Activated naive CD4-positive, alpha-beta T cell treated with anti-CD3 and anti-CD28 coated beads, Interleukin-2, amount 50 U/mL, for 72 hours (primary cell): ENCODE results near the gene CACNG5. TPM values are rescaled to one million over a fixed set of nuclear protein-coding genes. Genes with fewer than 3 reads are reported as not detected.
"Not testable (repeated sequence)": the region's sequence is repeated elsewhere in the genome, so short reads cannot be mapped to it uniquely, and the experiment has no call there.

Source experiments
- ATAC-seq, 2 donors: fragments of 150-1000 bp; cut with Tn5 transposase; 2 replicates each; pipeline ENCODE4 v1.10.0; 2021; ENCODE audit warnings: mild to moderate bottlenecking in 2 of 2, moderate library complexity in 2 of 2
- DNase-seq, 2 donors: peaks; one replicate each; pipeline ENCODE4 v3.0.0; 2021 to 2022; ENCODE audit warnings: low spot score in 2 of 2
- H3K27ac Mint-ChIP-seq, 2 donors: one replicate each; pipeline ENCODE4 v1.8.0; 2022; ENCODE audit warnings: mild to moderate bottlenecking in 2 of 2, mixed read lengths in 2 of 2
- H3K36me3 Mint-ChIP-seq, 2 donors: one replicate each; pipeline ENCODE4 v1.8.0; 2022; ENCODE audit warnings: mixed read lengths in 2 of 2
- H3K9me3 Mint-ChIP-seq, 2 donors: one replicate each; pipeline ENCODE4 v1.8.0; 2022; ENCODE audit warnings: mixed read lengths in 2 of 2
- total RNA-seq, 2 donors: library from RNA; stranded (reverse); gene quantifications; one replicate each; pipeline ENCODE4 v1.2.3, GENCODE V29; 2022

Gene CACNG5
- total RNA-seq, 2 donors from 2014 or later = not detected

- H3K9me3 Mint-ChIP-seq = peaks cover 4 to 10% of the 10 kb centered on the region in 2 donors
Observed at GRCh38 chr17:66860204-66860603, 25.3 kb downstream of the CACNG5 start.

DNA sequence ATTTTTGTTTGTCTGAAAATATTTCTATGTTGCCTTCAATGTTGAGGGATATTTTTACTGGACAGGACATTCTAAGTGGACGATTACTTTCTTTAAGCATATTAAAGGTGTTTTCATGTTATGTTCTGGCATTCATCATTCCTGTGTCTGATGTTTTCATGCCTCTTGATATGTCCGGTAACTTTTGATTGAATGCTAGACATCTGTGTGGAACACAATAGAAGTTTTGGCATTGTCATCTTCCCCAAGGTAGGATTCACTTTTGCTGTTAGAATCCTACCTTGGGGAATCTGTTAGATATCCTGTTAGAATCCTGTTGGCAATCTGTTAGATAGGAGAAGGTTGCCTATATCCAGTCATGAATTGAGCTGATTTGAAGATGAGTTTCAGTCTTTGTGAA lies 28.9 kb downstream of the CACNG5 start:
- Mint-ChIP-seq H3K36me3 (peaks cover 0 to 13% of the 10 kb centered on the region in 2 donors), H3K9me3 (peaks cover 4 to 13% of the 10 kb centered on the region in 2 donors), H3K27ac (no peak overlapping the region)
- DNase-seq (no peak), ATAC-seq (no peak)

More at GRCh38 chr17:66860204-66860603, 25.3 kb downstream of the CACNG5 start:
- peaks cover 0 to 5% of the 10 kb centered on the region in 2 donors for H3K36me3 Mint-ChIP-seq
- DNase-seq (no peak), ATAC-seq (peak in 1 of 2 donors; percentile 76)
- no peak overlapping the region for H3K27ac Mint-ChIP-seq

DNA sequence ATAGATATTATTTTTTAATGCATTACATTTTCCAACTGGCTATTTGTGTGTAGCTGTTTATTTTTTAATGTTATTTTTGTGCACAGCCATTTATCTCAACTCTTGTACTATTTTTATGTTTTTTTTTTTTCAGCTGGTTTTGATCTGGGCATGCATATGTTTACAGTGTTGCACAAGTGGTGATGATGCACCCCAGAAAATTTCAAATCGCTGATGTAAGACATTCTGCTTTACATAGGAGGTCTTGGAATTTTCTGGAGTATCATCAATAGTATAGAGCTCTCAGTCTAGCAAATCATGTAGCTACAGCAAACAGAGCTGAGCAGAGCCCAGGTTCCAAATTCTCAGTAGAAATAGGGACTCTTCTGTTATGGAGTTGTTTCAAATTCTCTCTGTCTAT lies 30.2 kb downstream of the CACNG5 start:
- DNase-seq (no peak), ATAC-seq (no peak)
- H3K9me3 Mint-ChIP-seq = peaks cover 4 to 13% of the 10 kb centered on the region in 2 donors
- peaks cover 0 to 13% of the 10 kb centered on the region in 2 donors for H3K36me3 Mint-ChIP-seq
- H3K27ac Mint-ChIP-seq = no peak overlapping the region

- H3K9me3 Mint-ChIP-seq = peaks cover 3% of the 10 kb centered on the region in 2 donors
- H3K36me3 Mint-ChIP-seq = peaks cover 4 to 5% of the 10 kb centered on the region in 2 donors
- no peak overlapping the region for H3K27ac Mint-ChIP-seq
- ATAC-seq = no peak
- no peak for DNase-seq
Observed at GRCh38 chr17:66873962-66874361, 39.0 kb downstream of the CACNG5 start.

DNA sequence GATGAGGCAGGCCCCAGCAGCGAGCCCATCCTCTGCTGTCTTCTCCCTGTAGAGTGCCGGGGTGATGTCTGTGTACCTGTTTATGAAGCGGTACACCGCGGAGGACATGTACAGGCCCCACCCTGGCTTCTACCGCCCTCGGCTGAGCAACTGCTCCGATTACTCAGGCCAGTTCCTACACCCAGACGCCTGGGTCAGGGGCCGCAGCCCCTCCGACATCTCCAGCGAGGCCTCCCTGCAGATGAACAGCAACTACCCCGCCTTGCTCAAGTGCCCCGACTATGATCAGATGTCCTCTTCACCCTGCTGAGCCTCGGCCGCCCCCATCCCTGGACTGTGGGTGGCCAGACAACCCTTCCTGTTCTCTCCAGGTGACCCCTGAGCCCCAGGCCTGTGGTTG lies 50.0 kb downstream of the CACNG5 start:
- no peak for ATAC-seq

DNA sequence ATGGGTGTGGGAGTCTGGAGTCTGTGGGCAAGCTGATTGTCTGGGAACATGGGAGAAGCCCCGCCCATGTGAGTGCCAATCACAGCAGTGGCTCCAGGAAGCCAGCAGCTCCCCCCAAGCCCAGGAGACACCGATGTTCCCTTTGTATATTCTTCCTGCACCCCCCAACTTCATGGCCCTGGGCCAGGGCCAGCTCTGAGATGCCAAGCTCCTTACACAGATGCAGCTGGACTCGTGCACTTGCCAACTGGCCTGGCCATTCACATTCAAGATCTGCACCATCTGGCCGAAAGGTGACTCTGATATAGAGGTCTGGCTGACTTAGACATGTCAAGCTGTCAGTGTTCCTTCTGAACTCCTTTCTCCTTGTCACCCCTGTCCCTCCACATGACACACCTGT lies 50.5 kb downstream of the CACNG5 start:
- ATAC-seq (no peak), DNase-seq (no peak)

More for the DNA sequence above, 50.0 kb downstream of the CACNG5 start:
- H3K9me3 Mint-ChIP-seq = peaks cover 12% of the 10 kb centered on the region in 2 donors
- H3K27ac Mint-ChIP-seq = no peak overlapping the region
- no peak for DNase-seq
- H3K36me3 Mint-ChIP-seq = peaks cover 0 to under 1% of the 10 kb centered on the region in 2 donors

DNA sequence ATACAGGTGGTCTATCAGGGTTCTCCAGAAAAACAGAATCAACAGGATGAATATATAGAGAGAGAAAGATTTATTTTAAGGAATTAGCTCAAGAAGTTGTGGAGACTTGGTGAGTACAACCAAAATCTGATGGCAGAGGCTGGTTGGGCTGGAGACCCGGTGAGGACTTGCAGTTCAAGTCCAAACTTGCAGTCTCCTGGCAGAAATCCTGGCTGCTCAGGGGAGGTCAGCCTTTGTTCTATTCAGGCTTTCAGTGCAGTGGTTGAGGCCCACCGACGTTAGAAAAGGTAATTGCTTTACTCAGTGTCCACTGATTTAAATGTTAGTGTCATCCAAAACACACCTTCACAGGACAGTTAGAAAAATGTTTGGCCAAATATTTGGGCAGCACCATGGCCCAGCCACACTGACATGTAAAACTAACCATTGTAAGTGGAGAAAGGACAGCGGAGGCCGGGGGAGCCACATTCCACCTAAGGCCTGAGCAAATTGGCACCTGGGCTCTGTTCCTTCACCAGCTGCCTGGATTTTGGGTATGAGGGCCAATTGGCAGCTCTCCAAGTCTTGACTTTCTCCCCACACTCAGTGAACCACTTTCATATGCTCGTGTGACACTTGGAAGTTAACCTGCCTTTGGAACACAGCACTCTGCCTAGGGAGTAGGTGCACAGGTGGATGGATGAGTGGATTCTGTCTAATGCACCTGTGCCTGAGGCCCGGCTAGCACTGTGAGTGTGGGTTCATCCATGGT lies 54.7 kb downstream of the CACNG5 start:
- H3K27ac Mint-ChIP-seq = no peak overlapping the region
- H3K36me3 Mint-ChIP-seq = no peaks in the 10 kb centered on the region
- H3K9me3 Mint-ChIP-seq = no peaks in the 10 kb centered on the region
- DNase-seq (no peak), ATAC-seq (no peak)

More for the DNA sequence above, 50.5 kb downstream of the CACNG5 start:
- Mint-ChIP-seq H3K36me3 (no peaks in the 10 kb centered on the region), H3K27ac (no peak overlapping the region), H3K9me3 (peaks cover 12% of the 10 kb centered on the region in 2 donors)

- no peak overlapping the region for H3K27ac Mint-ChIP-seq
- H3K36me3 Mint-ChIP-seq = no peaks in the 10 kb centered on the region
- no peaks in the 10 kb centered on the region for H3K9me3 Mint-ChIP-seq
- ATAC-seq (no peak), DNase-seq (no peak)
Observed at GRCh38 chr17:66892246-66892645, 57.3 kb downstream of the CACNG5 start.

DNA sequence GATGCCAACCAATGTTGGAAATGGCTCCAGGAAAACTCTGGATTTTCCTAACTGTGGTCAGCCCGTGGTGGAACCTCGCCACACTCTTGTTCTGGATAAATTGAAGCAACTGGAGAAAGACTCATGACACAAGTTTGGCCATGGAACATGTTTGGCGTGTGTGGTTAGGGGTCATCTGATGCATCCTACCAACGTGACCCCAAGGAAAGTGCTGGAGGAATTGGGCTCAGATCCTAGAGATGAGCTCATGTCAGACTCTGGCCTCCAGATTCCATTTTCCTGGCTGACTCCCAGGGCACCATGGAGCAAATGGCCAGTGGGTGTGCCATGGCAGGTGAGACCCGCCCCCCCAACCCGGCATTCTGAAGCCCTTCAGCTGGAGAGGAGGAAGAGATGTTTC lies 58.5 kb downstream of the CACNG5 start:
- Mint-ChIP-seq H3K9me3 (no peaks in the 10 kb centered on the region), H3K36me3 (no peaks in the 10 kb centered on the region), H3K27ac (no peak overlapping the region)
- DNase-seq (no peak), ATAC-seq (no peak)

DNA sequence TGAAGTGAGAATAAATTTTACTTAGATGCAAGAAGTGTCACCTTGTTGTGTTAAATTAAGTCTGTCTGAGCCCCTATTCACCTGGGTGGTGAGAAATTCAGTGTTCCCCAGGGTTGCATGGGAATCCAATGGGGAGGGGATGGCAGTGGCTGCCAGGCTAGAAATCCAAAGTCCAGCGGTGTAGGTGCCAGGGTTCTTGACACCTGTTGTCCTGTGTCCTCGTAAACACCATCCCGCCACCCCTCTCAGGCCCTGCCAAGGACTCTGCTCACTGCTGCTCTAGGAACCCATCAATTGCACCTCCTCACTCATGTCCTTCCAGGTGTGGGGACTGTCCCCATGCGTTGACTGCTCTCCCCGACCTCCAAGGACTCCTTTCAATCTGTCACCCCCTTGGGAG lies 58.9 kb downstream of the CACNG5 start:
- ATAC-seq (no peak), DNase-seq (no peak)
- Mint-ChIP-seq H3K36me3 (no peaks in the 10 kb centered on the region), H3K27ac (no peak overlapping the region), H3K9me3 (no peaks in the 10 kb centered on the region)

DNA sequence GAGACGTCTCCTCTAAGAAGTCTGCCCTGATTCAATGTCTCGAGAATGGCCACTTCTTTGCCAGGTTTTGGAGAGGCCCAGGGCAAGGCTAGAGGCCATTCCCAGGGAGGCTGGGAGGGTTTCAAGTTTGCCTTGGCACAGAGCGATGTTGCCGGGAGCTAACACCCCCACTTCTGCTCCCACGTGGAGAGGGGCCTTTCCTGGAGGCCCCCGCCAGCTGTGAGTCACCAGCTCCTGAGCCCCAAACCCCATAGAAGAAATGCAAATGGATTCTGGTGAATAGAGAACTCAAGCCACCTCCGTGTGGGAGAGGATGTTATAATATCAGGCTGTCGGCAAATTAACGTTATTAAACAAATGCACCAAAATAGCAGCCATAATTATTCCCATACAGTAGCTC lies 62.2 kb downstream of the CACNG5 start:
- ATAC-seq (no peak), DNase-seq (no peak)
- no peak overlapping the region for H3K27ac Mint-ChIP-seq
- H3K36me3 Mint-ChIP-seq = no peaks in the 10 kb centered on the region
- H3K9me3 Mint-ChIP-seq = no peaks in the 10 kb centered on the region

GRCh38 chr17:66898536-66898935 lies 63.6 kb downstream of the CACNG5 start:
- DNase-seq = no peak
- no peak for ATAC-seq
- H3K36me3 Mint-ChIP-seq = no peaks in the 10 kb centered on the region
- no peaks in the 10 kb centered on the region for H3K9me3 Mint-ChIP-seq
- H3K27ac Mint-ChIP-seq = no peak overlapping the region

DNA sequence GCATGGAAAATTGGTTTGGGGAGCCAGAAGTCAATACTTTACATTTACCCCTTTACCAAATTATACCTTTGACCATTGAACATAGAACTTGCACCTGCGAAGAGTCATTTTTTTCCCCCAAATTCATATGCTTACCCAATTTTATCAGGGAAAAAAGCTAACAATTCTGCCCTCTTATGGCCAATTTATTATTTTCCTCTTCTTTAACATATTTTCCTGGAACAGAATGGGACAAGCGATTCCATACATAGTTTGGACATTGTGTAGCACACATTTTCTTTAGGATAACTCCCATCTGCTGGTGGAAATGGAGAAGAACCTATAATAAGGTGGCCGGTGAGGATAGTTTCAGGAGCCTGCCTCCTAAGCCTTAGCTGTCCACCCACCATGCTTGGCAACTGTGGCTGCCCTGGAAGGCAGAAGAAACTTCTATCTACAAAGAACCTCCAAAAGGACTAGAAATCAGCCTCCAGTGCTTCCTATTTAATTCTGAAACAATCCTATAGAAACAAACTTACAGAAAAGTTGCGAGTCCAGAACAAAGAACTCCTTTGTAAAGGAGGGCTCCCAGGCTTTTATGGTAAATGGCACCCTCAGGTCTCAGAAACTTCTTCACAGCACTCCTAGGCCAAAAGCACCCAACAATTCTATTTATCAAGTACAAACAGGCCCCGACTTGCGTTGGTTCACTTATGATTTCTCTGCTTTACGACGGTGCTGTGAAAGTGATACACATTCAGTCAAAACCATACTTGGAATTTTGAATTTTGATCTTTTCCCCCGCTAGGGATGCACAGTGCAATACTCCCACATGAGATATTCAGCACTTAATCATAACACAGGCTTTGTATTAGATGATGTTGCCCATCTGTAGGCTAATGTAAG lies 65.5 kb downstream of the CACNG5 start:
- DNase-seq = no peak
- no peak overlapping the region for H3K27ac Mint-ChIP-seq
- peaks cover 0 to under 1% of the 10 kb centered on the region in 2 donors for H3K9me3 Mint-ChIP-seq
- no peaks in the 10 kb centered on the region for H3K36me3 Mint-ChIP-seq
- no peak for ATAC-seq

DNA sequence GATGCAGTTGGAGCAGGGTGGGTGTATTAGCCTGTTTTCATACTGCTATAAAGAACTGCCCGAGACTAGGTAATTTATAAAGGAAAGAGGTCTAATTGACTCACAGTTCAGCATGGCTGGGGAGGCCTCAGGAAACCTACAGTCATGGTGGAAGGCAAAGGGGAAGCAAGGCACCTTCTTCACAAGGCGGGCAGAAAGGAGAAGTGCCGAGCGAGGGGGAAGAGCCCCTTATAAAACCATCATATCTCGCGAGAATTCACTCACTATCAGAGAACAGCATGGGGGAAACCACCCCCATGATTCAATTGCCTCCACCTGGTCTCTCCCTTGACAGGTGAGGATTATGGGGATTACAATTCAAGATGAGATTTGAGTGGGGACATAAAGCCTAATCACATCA lies 68.4 kb downstream of the CACNG5 start:
- not testable (repeated sequence) for ATAC-seq, H3K36me3 Mint-ChIP-seq, H3K27ac Mint-ChIP-seq, H3K9me3 Mint-ChIP-seq, DNase-seq

DNA sequence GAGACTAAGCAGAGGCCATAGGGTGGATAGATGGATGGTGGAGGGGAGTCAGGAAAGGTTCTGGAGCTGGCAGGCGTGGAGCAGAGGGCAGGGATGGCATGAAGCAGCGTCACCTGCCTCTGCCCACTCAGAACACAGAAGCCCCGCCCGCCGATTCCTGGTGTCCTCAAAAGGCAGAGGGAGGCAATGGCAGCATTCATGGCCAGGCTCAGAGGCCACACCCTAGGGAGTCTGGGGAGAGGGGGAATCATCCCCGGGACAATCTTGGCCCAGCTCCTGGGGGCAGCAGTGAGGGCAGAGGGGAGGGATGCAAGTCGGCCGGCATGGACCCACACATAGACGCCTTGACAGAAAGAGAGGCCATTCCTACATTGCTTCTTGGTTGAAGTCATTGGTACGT lies 68.9 kb downstream of the CACNG5 start:
- DNase-seq (no peak), ATAC-seq (no peak)
- Mint-ChIP-seq H3K27ac (no peak overlapping the region), H3K36me3 (no peaks in the 10 kb centered on the region), H3K9me3 (peaks cover 0 to 4% of the 10 kb centered on the region in 2 donors)

DNA sequence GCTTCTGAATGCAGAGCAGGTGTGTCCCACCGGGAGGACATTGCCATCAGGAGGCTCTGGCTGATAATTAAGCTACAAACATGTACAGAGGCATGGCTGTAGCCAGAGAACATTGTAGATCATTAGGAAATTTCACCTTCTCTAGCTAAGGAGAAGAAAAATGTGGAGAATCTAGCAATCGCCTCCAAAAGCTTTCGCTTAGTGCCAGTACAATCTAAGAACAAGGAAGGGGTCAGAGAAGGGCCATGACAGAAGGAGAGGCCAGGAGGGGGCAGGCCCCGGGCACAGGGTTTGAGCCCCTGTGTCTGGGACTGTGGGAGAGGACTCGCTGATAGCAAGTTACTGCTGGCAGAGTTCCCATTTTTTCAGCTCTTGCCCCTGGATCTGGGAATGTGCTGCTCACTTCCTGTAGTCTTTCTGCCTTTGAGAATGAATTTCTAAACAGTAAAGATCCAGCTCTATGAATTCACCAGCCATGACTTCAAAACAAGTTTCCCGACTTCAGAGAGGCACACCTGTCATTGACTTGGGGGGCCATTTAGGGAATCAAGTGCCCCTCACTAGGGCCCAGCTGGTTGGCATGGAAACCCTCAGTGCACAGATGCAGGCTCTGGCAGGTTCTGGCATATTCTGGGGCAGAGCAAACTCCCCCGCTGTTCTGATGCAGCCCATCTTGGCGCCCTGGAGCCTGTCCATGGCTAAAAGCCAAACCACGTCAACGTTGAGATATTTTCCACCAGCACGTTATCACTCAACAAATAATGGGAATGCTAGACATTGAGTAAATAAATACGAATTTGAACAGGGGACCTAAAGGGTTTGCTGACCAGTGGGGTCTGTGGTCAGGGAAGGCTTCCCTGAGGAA lies 70.1 kb downstream of the CACNG5 start:
- Mint-ChIP-seq H3K36me3 (no peaks in the 10 kb centered on the region), H3K9me3 (peaks cover 0 to 4% of the 10 kb centered on the region in 2 donors), H3K27ac (no peak overlapping the region)
- ATAC-seq (no peak), DNase-seq (no peak)
